Measurements from ENCODE around the gene OR2T8.

Gene OR2T8

GRCh38 chr1:247961791-247962190 is 41.7 kb downstream of the OR2T8 start:
- DNase-seq (ENCODE audit: low spot score): no peak

GRCh38 chr1:247962911-247963588 is 43.0 kb downstream of the OR2T8 start:
- DNase-seq (ENCODE audit: low spot score): no peak

GRCh38 chr1:247964933-247965332 is 44.9 kb downstream of the OR2T8 start, which contains the start of gene OR2AK2:
Gene OR2AK2 (plus strand): TSS chr1:247965233. CDS start chr1:247965377, 144 bp downstream.
- DNase-seq (ENCODE audit: low spot score): no peak

- DNase-seq (ENCODE audit: low spot score): no peak
Measured at GRCh38 chr1:247966532-247967204, 46.6 kb downstream of the OR2T8 start.

Measured in CD4-positive, alpha-beta T cell treated with Interleukin-6 at 100 ng/mL for 8 hours (primary cell).